GM12878 (cell line): ENCODE measurements around the gene TRNT1.

Experiments
- CEBPB ChIP-seq, 2 experiments: fragments of 150-350 bp in 1 of 2; IDR thresholded peaks; 2 replicates each; pipeline ENCODE4 v1.6.1; 2012 to 2014; ENCODE audit warnings: low read depth in 2 of 2, low read length in 2 of 2, borderline replicate concordance in 1 of 2, inconsistent platforms in 1 of 2
- SMC3 ChIP-seq: IDR thresholded peaks from 2 replicates; pipeline ENCODE4 v1.6.1; 2011; ENCODE audit warnings: low read length, improper control_type of control experiment, borderline replicate concordance
- TF ChIP-seq, protein P1 (sequence below), 3 experiments: IDR thresholded peaks in 2 of 3; conservative IDR thresholded peaks in 1 of 3; 2 replicates each; pipeline ENCODE4 v1.5.1; 2011; ENCODE audit warnings: low read depth in 3 of 3, low read length in 3 of 3, mild to moderate bottlenecking in 3 of 3, control low read depth in 2 of 3, moderate library complexity in 2 of 3, inconsistent platforms in 1 of 3, mixed read lengths in 1 of 3; ENCODE audit not compliant: control insufficient read depth in 2 of 3, insufficient read depth in 1 of 3; ENCODE audit errors: extremely low read depth in 1 of 3

- TF ChIP-seq CEBPB (IDR thresholded peaks at IDR 0.05; ENCODE audit: borderline replicate concordance in 1 of 2, low read depth in 2 of 2, low read length in 2 of 2) = no peak
- no peak for TF ChIP-seq SMC3
- TF ChIP-seq, protein P1, sequence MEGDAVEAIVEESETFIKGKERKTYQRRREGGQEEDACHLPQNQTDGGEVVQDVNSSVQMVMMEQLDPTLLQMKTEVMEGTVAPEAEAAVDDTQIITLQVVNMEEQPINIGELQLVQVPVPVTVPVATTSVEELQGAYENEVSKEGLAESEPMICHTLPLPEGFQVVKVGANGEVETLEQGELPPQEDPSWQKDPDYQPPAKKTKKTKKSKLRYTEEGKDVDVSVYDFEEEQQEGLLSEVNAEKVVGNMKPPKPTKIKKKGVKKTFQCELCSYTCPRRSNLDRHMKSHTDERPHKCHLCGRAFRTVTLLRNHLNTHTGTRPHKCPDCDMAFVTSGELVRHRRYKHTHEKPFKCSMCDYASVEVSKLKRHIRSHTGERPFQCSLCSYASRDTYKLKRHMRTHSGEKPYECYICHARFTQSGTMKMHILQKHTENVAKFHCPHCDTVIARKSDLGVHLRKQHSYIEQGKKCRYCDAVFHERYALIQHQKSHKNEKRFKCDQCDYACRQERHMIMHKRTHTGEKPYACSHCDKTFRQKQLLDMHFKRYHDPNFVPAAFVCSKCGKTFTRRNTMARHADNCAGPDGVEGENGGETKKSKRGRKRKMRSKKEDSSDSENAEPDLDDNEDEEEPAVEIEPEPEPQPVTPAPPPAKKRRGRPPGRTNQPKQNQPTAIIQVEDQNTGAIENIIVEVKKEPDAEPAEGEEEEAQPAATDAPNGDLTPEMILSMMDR (IDR thresholded peaks at IDR 0.05 in 2 of 3, conservative IDR thresholded peaks at IDR 0.05 in 1 of 3; ENCODE audit: control insufficient read depth in 2 of 3, extremely low read depth in 1 of 3, insufficient read depth in 1 of 3, low read depth in 3 of 3, low read length in 3 of 3) = no peak
These were observed 62.5 kb downstream of the TRNT1 start for GRCh38 chr3:3189102-3189727.
